Brain pericyte (primary cell): ENCODE data around the gene TNFRSF19.
"Not testable (repeated sequence)": the region's sequence is repeated elsewhere in the genome, so short reads cannot be mapped to it uniquely, and the experiment has no call there.

Experiments
- DNase-seq: peaks from one replicate; pipeline ENCODE4 v3.0.0-alpha.2; 2012; ENCODE audit warnings: low read depth, low spot score

The TNFRSF19 gene

GRCh38 chr13:23570921-23571315, 706 bp downstream of the TNFRSF19 start:
- no peak for DNase-seq

- no peak for DNase-seq
Measured at GRCh38 chr13:23571431-23571830, 1.2 kb downstream of the TNFRSF19 start.

DNA sequence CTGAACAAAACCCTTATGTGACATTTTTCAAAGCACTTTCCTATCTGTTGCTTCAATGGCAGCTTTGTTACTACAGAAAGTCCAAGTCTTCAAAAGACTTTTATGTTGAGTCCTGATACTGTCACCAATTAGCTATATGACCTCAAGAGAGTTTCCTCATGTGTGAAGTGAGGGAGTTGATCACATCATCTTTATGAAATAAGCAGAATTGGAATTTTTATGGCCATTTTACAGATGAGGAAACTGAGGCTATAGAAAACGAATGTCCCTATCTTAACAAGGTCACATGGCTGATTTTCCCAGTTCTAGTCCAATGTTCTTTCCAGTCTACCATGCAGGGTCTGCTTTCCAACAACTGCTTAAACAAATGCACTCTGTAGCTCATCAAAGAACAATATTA, 2.6 kb downstream of the TNFRSF19 start:
- DNase-seq = no peak

DNA sequence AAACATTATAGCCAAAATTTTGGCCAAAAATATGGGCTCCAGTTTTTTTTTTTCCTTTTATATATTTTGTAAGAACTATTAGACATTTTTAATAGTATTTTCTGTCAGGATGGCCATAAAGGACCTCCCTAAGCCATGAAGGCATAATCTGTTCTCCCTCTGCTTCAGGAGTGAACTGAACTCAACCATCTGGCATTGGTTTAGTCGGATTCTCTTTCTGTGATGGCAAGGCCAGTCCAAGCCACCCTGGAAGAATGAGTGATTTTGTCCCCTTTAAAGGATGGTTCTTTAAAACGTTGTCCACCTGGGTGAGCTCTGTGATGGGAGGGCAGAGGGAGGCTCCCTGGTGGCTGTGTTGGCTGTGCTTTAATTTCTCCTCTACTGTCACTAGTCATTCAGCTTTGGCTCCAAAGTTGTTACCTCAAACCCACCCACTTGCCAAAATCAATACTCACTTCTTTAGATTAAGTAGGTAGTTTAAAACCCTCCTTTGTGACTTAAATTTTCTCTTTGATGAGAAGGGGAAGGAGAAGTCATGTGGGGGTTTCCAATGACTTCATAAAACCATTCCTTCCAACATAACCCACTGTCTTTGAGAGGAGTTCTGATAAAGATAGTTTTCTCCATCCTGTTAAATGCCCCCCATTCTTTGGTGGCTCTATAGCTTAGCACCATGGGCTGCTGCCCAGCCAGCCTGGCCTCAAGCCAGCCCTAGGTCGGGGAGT, 4.4 kb downstream of the TNFRSF19 start:
- DNase-seq = no peak

GRCh38 chr13:23575632-23576031, 5.4 kb downstream of the TNFRSF19 start:
- DNase-seq = no peak

DNA sequence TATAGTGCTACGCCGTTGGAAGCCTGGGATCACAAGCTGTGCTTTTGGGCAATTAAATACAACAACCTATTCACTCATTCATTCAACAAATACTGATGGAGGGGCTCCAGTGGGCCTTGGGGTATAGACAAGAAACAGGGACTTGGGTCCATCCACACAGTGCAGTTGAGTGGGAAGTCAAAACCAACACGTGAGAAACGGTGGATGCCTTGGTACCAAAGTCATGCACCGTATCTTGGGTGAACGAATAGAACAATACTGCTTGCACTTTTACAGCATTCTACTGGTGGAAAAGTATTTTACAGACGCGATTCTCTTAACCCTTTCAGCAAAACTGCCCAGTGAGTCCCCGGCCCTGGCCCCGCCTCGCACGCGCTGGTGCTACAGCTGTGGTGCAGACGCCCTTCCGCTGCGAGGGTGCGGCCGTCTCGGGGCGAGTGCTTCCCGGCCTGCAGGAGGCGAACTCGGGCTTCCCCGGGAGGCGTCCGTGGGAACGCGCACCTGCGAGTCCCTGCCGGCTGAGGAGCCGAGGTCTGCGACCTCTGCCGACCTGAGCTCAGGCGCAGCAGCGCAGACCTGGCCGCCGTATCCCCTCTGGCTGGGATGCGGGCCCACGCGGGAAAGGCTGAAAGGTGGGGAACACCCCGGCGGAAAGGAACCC, 8.3 kb downstream of the TNFRSF19 start:
- no peak for DNase-seq

DNA sequence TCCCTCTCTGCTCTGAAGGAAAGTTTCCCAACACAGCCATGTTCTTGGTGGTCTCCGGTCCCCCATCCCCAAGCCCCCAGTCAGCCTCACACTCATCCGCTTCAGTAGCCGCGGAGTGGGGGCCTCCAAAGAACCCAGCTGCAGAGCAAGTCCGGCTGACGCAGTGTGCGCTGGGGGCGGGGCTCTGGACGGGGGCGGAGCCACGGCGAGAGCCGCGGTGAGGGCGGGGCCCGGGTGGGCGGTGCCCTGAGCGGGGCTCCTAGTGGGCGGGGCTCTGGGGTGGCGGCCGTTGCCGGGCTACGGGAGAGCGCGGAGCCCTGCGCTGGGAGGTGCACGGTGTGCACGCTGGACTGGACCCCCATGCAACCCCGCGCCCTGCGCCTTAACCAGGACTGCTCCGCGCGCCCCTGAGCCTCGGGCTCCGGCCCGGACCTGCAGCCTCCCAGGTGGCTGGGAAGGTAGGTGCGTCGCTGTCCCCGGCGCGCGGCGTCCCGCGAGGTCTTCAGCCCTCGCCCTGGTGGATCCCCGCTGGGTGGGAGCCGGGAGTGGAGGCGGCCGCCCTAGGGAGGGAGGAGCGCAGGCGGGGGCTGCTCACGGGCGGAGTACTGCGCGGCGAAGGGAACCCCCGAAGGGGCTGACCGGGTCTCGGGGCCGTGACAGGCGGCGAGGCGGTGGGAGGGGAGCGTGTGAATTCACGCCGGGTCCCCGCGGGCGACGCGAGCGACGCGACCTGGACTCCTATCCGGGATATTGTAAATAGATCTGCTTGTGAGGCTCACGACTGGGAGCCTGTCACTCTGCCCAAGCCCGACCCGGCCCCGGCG, 9.1 kb downstream of the TNFRSF19 start:
- DNase-seq = peak; percentile 43

DNA sequence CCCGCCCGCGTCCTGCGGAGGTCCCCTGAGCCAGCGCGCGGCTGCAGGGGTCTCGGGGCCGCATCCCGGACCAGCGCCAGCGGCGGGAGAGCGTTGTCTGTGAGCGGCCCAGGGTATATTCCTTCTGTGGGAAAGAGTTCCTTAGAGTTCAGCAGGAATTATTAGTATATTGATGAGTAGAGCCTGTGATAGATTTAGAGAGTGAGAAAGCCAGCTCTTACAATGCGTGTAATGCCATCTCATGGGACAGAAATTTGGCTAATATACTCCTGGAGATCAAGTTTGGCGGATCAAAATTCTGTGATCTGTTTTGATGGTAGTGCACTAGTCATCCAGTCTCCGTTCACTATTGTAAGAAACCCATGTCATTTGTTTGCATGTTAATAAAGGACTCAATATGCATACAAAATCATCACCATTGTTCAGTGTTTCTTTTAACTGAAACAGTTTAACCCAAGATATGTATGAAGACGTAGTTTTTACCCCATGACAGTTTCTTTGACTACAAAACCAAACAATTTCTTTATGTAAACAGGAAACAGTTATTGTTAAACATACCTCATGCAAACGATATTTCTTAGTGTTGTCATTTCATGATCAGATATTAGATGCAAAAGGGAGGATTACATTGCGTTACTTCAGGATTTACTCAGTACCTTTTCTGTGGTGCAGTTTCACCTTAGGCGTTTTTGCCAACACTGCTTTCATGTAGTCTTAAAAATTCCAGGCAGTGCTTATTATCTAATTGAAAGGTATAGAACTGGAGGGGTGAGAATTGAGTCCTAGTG, 9.9 kb downstream of the TNFRSF19 start:
- no peak for DNase-seq

- no peak for DNase-seq
Measured at GRCh38 chr13:23580684-23581060, 10.5 kb downstream of the TNFRSF19 start.

GRCh38 chr13:23583491-23583890, 13.3 kb downstream of the TNFRSF19 start:
- DNase-seq = no peak

GRCh38 chr13:23584275-23584674, 14.1 kb downstream of the TNFRSF19 start:
- no peak for DNase-seq

- no peak for DNase-seq
Measured at GRCh38 chr13:23586336-23586735, 16.1 kb downstream of the TNFRSF19 start.

- DNase-seq = no peak
Measured at GRCh38 chr13:23588666-23589065, 18.5 kb downstream of the TNFRSF19 start.

- no peak for DNase-seq
Measured at GRCh38 chr13:23592596-23592995, 22.4 kb downstream of the TNFRSF19 start.

DNA sequence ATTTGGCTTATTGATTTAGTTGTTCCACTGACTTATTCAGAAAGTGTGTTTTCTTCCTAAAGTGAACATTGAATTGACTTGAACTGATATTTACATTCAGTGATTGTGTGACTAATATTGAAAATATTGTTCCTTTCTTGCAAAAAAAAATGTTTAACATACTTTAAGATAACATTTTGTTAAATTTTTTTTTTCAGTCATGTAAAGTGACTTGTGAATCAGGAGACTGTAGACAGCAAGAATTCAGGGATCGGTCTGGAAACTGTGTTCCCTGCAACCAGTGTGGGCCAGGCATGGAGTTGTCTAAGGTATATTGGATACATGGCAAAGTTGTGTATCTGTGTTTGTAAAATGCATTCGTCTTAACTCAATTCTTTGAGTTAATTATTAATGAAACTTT, 22.9 kb downstream of the TNFRSF19 start:
- DNase-seq = no peak

DNA sequence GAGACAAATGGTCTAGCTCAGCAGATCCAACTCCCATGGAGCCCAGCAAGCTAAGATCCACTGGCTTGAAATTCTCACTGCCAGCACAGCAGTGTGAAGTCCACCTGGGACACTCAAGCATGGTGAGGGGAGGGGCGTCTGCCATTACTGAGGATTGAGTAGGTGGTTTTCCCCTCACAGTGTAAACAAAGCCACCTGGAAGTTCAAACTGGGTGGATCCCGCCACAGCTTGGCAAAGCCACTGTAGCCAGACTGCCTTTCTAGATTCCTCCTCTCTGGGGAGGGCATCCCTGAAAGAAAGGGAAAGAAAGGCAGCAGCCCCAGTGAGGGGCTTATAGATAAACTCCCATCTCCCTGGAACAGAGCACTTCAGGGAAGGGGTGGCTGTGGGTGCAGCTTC, 24.1 kb downstream of the TNFRSF19 start:
- not testable (repeated sequence) for DNase-seq

DNA sequence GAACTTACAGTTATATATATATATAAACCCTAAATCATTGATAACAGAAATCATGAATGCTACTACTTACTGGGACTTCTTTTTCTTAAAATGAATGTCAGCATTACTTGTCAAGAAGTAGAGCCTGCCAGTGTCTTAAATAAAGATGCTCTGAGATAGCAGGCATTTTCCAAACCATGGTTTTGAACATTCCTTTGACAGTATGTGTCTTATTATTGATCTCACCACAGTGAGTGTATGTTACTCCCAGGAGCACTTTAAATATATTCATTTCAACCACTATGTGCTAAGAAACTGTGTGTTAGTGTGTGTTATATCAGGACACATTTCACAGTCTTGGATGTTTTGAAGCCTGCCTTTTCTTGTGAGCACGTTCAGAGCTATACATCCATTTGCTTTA, 28.2 kb downstream of the TNFRSF19 start:
- DNase-seq = no peak

DNA sequence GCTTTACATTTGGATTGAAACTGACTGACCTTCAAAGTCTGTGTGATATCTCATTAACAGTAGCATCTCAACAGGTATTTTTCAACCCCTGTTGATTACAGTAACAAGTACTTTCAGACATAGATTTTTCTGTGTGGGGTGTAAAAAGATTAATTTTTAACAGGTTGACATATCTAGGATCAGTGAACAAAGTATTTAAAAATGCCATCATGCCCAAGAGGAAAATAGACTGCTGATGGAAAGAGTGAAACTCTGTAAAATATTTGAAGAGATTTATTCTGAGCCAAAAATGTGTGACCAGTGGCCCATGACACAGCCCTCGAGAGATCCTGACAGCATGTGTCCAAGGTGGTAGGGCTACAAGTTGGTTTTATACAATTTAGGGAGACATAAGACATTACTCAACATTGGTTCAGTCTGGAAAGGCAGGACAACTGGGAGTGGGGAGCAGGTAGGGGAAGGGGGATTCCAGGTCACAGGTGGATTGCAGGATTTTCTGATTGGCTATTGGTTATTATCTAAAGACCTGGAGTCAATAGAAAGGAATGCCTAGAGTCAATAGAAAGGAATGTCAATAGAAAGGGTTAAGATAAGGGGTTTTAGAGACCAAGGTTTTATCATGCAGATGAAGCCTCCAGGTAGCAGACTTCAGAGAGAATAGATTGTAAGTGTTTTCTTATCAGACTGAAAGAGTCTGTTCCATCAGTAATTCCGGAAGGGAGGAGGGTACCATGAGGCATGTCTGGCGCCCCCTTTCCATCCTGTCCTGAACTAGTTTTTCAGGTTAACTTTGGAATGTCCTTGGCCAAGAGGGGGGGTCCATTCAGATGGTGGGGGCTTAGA, 29.1 kb downstream of the TNFRSF19 start:
- DNase-seq = no peak

GRCh38 chr13:23600100-23600499, 29.9 kb downstream of the TNFRSF19 start:
- DNase-seq = no peak

DNA sequence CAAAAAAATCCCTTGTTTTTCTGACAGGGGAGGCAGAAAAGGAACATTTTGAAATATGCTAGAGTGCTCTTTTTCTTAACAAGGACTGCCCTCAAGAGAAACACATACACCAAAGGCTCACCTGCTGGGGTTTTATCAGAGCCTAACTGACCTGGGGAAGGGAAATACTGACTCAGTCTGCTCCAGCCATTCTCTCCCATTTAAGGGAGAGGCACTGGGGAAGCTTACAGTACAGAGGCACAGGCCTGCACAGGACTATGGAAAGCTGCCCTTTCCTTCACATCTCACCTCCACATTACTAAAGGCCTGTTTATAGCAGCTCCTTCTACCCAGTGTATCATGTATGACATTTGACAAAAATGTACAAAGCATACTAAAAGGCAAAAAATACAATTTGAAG, 30.3 kb downstream of the TNFRSF19 start:
- DNase-seq = no peak

- no peak for DNase-seq
Measured at GRCh38 chr13:23605831-23606230, 35.6 kb downstream of the TNFRSF19 start.
